Stimulated activated CD8-positive, alpha-beta memory T cell treated with anti-CD3 and anti-CD28 coated beads, Interleukin-4, amount 100 ng/mL, for 48 hours (primary cell): ENCODE measurements around the gene SEC23B.
"Not testable (repeated sequence)": the region's sequence is repeated elsewhere in the genome, so short reads cannot be mapped to it uniquely, and the experiment has no call there.

Experiments
- DNase-seq: peaks from one replicate; pipeline ENCODE4 v3.0.0-alpha.2; 2020

SEC23B gene

DNA sequence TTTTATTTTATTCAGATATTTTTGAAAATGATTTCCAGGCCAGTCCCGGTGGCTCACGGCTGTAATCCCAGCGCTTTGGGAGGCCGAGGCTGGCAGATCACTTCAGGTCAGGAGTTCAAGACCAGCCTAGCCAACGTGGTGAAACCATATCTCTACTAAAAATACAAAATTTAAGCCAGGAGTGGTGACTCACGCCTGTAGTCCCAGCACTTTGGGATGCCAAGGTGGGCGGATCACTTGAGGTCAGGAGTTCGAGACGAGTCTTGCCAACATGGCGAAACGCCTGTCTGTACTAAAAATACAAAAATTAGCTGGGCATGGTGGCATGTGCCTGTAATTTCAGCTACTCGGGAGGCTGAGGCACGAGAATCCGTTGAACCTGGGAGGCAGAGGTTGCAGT lies 19.0 kb downstream of the SEC23B start:
- DNase-seq, result not testable (repeated sequence)

- DNase-seq, result no peak
Observed at GRCh38 chr20:18527339-18527738, 19.6 kb downstream of the SEC23B start.

- DNase-seq, result no peak
Observed at GRCh38 chr20:18527836-18528235, 20.1 kb downstream of the SEC23B start.

DNA sequence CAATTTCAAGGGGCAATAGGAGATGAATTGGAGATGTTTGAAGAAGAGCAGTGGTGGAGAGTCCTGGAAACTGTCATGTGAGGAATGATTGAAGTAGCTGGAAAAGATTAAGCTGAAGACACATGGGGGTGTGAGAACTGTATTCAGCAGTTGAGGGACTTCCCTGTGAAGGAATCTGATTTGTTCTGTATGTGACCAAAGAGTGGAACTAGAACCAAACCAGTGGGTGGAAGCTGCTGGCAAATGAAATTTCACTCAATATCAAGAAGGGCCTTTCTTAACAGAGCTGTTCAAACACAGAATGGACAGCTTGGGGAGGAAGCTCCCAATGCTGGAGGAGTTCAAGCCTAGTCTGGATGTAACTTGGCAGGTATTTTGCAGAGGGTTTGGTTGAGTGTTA lies 21.3 kb downstream of the SEC23B start:
- DNase-seq, result no peak

- DNase-seq, result no peak
Observed at GRCh38 chr20:18532626-18533025, 24.9 kb downstream of the SEC23B start.

DNA sequence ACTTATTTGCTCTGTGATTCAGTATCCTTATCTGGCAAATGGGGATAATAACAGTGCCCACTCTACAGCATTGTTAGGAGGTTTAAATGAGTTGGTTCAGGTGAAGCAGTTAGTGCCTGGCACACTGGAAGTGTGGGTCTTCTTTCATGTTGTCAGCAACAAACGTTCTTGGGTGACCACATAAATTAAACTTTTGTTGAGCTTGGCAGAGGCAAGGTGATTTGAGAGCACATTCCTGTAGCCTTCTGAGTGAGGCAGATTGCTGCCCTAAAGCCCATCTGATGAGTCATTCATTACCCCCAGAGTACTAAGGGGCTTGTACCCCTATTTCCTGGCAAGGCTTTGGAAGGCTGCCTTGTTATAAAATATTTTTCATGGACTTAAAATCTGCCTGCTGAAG lies 25.8 kb downstream of the SEC23B start:
- DNase-seq, result no peak

GRCh38 chr20:18533978-18534644 lies 26.4 kb downstream of the SEC23B start:
- no peak for DNase-seq

DNA sequence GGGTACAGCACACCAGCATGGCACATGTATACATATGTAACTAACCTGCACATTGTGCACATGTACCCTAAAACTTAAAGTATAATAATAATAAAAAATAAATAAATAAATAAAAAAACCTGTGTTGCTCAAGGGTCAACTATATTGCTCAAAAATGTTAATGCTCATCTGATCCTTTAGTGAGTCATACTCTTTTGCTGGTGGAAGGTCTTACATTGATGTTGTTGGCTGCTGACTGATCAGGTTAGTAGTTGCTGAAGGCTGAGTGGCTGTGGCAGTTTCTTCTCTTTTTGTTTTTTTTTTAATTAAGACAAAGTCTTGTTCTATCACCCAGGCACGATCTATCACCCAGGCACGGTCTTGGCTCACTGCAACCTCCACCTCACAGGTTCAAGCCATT lies 29.9 kb downstream of the SEC23B start:
- no peak for DNase-seq

- DNase-seq, result no peak
Observed at GRCh38 chr20:18541741-18542140, 34.0 kb downstream of the SEC23B start.

- DNase-seq, result no peak
Observed at GRCh38 chr20:18543216-18543615, 35.5 kb downstream of the SEC23B start.

DNA sequence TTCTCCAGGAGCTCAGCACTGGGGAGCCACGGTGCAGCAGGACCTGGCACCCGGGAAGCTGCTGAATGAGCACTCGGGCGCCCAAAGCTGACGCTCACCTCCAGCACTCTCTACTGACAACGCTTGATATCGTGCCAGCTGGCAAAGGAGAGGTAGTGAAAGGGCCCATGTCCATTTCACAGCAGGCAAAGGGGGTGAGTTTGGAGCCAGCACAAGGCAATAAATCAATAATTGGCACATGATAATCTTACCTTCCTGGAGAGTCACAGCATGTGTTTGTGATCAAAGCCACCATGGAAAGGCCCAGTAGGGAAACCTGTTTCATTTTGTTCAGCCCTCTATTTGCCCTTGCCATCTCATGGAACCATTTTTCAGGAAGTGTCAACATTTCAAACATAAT lies 36.2 kb downstream of the SEC23B start:
- DNase-seq, result no peak

DNA sequence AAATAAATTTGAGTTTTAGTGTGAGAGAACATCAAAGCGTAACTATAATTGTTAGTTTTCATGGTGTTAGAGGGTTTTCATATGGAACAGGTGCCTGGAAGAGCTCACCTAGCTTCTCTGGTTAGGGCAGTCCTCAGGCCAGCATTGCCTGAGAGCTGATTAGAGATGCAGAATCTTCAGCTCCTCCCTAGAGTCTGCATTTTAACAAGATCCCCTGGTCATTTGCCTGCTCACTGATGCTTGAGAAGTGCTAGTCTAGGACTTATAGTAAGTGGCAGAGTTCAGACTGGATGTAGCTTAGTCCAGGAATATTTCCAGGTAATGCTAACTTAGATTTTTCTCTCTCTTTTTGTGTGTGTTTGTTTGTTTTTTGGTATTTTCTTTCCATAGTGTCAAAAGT lies 37.8 kb downstream of the SEC23B start:
- DNase-seq, result no peak

DNA sequence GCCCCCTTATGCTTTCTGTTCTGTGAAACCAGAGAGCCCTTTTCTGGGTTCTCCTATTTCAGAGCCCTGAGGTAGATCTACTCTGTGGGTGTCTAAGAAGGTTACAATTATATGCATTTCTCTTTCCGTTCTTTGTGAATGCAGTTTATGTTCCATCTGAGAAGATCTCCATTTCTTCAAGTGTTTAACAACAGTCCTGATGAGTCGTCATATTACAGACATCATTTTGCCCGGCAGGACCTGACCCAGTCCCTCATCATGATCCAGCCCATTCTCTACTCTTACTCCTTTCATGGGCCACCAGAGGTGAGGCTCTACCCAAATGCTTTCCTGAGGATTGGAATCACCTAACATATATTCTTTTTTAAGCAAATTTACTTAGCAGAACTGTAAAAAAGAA lies 40.7 kb downstream of the SEC23B start:
- no peak for DNase-seq

- no peak for DNase-seq
Observed at GRCh38 chr20:18553746-18554145, 46.0 kb downstream of the SEC23B start.

DNA sequence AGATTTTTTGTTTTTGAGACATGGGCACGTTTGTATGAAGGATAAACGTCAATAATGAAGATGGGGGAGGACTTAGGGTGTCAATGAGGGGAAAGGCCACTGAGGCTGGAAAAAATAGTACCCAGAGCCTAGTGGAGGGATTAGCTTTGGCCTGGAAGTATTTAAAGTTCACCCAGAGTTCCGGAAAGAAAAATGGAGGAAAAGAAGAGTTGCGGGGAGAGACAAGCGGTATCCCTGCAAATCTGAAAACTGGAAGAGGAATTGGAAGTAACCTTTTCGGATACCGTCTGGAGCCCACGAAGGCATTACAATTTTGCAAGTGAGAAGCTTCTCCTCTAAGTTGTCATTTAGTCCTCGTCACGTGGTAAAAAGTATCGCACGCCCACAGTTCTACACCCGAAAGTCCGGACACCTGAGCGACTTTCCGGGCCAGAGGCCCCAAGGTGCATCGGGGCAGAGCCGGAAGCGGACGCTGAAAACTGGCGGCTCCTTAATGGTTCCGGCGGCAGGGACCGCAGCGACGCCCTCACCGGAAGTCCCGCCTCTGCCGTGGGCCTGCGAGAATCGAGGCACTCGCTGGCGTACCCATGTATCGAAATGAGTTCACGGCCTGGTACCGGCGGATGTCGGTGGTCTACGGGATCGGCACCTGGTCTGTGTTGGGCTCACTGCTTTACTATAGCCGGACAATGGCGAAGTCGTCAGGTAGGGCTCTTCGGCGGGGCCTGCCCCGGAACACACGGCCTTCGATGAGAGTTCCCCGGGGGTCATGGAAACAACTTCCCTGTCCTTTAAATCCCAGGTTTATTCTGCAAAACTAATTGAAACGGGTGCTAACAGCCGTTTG lies 59.4 kb downstream of the SEC23B start, which contains the start of gene SMIM26:
SMIM26 (plus strand) TSS at position 541 of the 847 bp plus-strand sequence; CDS start at position 588, 47 bp downstream.
- peak; percentile 96 for DNase-seq

- DNase-seq, result no peak
Observed at GRCh38 chr20:18567739-18568091, 60.0 kb downstream of the SEC23B start.

DNA sequence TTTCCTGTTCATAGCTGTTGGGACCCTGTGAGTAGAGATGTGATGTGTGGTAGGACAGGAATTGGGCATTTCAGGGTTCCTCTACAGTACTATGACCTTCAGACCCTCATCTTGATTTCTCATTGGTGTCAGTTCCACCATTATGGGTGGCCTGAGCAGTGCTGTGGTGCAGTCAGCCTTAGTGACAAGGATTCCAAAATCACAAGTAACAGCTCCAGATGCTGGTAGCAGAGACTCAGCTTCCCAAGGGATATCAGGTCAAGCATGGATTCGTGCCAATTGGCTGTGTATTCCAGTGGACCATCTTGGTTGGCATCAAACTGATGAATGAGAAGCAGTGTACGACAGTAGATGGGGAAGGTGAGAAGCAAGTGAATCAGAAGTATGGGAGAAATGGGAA lies 63.3 kb downstream of the SEC23B start:
- no peak for DNase-seq

GRCh38 chr20:18571578-18571977 lies 63.8 kb downstream of the SEC23B start:
- DNase-seq, result no peak

DNA sequence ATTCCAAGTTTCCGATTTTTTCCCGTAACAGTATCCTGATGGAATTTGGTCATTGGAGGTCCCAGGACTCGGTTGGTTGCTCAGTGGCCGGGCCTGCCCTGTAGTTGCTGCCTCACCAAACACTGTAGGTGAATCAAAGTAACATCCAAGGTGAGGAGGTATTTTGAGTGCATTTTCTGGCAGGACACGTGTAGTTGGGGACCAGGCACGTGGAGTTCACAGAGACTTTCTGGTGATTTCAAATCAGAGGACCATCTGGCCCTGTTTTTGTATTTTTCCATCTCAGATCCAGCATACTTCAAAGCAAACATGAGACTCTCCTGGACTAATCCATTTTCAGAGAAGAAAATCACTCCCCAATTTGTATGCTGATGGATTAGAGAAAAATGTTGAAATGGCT lies 70.2 kb downstream of the SEC23B start:
- no peak for DNase-seq

DNA sequence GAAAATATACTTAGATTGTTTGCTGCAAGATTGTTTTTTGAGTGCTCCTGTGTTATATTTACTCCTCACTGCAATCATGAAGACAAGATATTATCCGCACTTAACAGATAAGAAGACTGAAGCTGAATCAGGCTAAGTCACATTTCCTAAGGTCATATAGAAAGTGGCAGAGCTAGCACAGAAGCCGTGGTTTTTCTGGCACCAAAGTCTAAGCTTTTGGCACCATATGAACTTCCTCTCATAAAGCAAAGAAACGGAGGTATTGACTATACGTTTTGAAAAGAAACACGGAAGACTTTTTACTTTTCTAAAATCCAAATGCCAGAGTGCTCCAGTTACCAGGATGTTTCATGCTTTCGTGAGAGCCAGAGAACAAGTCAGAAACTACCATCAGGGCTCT lies 70.8 kb downstream of the SEC23B start:
- DNase-seq, result no peak

DNA sequence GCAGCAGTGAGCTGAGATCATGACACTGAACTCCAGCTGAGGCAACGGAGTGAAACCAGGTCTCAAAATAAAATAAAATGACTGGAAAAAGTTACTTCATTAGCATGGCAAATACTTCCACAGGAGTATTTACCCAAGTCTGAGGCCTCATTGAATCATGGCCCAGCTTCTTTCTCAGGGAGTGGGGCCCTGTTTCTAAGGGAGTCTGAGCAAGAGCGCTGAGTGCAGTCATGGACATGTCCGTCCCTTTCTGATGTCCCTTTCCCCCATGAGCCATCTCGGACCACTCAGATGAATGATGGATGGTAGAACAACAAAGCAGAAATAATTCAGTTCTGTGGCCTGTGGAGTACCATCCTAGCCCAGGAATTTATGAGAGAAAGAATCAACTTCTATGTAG lies 72.3 kb downstream of the SEC23B start:
- no peak for DNase-seq

- DNase-seq, result no peak
Observed at GRCh38 chr20:18585134-18585533, 77.4 kb downstream of the SEC23B start.

- peak; percentile 97 for DNase-seq
Observed at GRCh38 chr20:18587665-18588573, 80.2 kb downstream of the SEC23B start, which contains the start of gene DTD1. Gene DTD1, plus strand, starts transcription at chr20:18588054. Its CDS starts 19 bp downstream, at chr20:18588073.
